ENCODE data around the gene CTNNA2.

Gene CTNNA2

DNA sequence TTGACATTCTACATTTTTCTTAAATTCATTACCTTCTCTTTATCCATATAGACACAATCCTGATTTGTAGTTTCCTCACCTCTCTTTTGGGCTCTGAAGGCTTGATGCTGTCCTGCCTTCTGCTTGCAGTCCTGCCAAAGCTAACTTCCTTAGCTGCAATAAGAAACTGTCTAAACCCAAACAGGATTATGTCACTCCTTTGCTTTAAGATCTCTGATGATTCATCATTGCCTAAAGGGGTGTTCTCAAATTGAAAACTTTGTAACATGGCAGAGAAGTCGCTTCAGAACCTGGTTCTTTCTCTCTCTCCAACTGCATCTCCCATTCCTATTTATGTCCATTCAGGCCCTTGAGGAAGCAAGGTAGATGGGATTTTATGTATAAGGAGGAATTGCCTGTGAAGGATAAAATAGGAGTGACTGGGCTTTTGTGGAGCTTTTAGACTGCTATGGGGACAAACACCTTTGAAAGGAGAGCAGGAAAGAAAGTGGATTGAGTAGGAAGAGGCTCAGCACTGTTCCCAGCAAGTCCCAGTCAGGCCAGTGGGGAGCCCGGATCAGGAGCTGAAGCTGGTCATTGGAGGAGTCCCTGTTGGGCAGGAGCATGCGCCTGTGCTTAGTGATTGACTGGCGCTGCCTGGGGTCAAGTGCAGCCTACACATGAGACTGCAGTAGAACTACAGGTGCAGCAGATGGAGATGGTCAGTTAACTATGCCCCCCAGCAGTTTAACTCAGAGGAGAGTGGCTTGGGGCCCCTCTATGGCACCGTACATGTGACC, 390.6 kb downstream of the CTNNA2 start:
- no peak for TF ChIP-seq SIN3A (IDR thresholded peaks at IDR 0.05; ENCODE audit: borderline replicate concordance, insufficient read depth, low read length)
- no peak for TF ChIP-seq TAF1 (IDR thresholded peaks at IDR 0.05; ENCODE audit: borderline replicate concordance, insufficient read depth, low read length)
- no peak for TF ChIP-seq REST (IDR thresholded peaks at IDR 0.05; ENCODE audit: insufficient read depth in 1 of 2, low read depth in 2 of 2, low read length in 2 of 2)
- no peak for TF ChIP-seq POLR2AphosphoS5 (IDR thresholded peaks at IDR 0.05; ENCODE audit: low read depth, low read length)
- TF ChIP-seq FOXP2 (optimal IDR thresholded peaks at IDR 0.05; ENCODE audit: borderline replicate concordance, extremely low read depth, extremely low read length, insufficient read depth), result no peak

DNA sequence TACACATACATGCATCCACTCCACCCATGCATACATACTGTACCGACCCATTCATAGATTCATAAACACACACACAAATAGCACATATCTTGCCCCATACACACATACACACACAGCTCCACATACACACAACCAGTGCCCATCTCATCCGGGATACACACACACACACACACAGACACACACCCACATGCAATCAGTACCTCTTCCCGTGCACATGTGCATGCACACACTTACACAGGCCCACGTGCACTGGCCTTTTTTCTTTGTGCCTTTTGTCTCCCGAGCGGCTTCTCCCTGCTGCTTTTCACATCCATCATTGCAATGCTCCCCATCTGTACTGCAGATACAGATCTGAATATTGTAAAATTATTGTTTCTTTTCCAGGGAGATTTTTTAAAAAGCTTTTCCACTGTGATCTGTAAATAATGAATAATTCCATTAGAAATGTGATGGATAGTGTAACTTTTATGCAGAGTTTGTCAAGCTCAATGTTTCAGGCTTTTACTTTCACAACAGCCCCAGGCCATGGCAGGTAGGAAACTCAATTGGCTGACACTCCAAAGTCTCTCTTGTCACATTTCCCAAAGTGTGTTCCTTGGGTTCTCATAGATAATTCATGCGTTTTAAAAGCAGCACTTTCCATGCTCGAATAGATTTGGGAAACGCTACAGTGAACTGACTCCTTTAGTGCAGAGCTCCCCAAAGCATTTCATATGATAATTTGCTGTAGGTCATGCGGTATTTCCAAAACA, 393.5 kb downstream of the CTNNA2 start:
- TF ChIP-seq FOXP2 (optimal IDR thresholded peaks at IDR 0.05; ENCODE audit: borderline replicate concordance, extremely low read depth, extremely low read length, insufficient read depth) (no peak), REST (IDR thresholded peaks at IDR 0.05; ENCODE audit: insufficient read depth in 1 of 2, low read depth in 2 of 2, low read length in 2 of 2) (no peak), TAF1 (IDR thresholded peaks at IDR 0.05; ENCODE audit: borderline replicate concordance, insufficient read depth, low read length) (no peak), SIN3A (IDR thresholded peaks at IDR 0.05; ENCODE audit: borderline replicate concordance, insufficient read depth, low read length) (no peak), POLR2AphosphoS5 (IDR thresholded peaks at IDR 0.05; ENCODE audit: low read depth, low read length) (no peak)

- TF ChIP-seq SIN3A (IDR thresholded peaks at IDR 0.05; ENCODE audit: borderline replicate concordance, insufficient read depth, low read length), result no peak
- no peak for TF ChIP-seq FOXP2 (optimal IDR thresholded peaks at IDR 0.05; ENCODE audit: borderline replicate concordance, extremely low read depth, extremely low read length, insufficient read depth)
- TF ChIP-seq TAF1 (IDR thresholded peaks at IDR 0.05; ENCODE audit: borderline replicate concordance, insufficient read depth, low read length), result no peak
- TF ChIP-seq REST (IDR thresholded peaks at IDR 0.05; ENCODE audit: insufficient read depth in 1 of 2, low read depth in 2 of 2, low read length in 2 of 2), result no peak
- no peak for TF ChIP-seq POLR2AphosphoS5 (IDR thresholded peaks at IDR 0.05; ENCODE audit: low read depth, low read length)
These were observed 396.7 kb downstream of the CTNNA2 start for GRCh38 chr2:79909521-79909920.

- TF ChIP-seq TAF1 (IDR thresholded peaks at IDR 0.05; ENCODE audit: borderline replicate concordance, insufficient read depth, low read length) (no peak), SIN3A (IDR thresholded peaks at IDR 0.05; ENCODE audit: borderline replicate concordance, insufficient read depth, low read length) (no peak), POLR2AphosphoS5 (IDR thresholded peaks at IDR 0.05; ENCODE audit: low read depth, low read length) (no peak), REST (IDR thresholded peaks at IDR 0.05; ENCODE audit: insufficient read depth in 1 of 2, low read depth in 2 of 2, low read length in 2 of 2) (no peak), FOXP2 (optimal IDR thresholded peaks at IDR 0.05; ENCODE audit: borderline replicate concordance, extremely low read depth, extremely low read length, insufficient read depth) (no peak)
These were observed 397.8 kb downstream of the CTNNA2 start for GRCh38 chr2:79910643-79911042.
